HAP-1 (cell line): ENCODE results near the gene RPS6KA2.

Experiments used
- DNase-seq, 2 experiments: peaks; one replicate each; pipeline ENCODE4 v3.0.0-alpha.2; 2016 to 2020; ENCODE audit warnings: low spot score in 2 of 2
- H3K27me3 ChIP-seq: fragments of 250-450 bp; sonication (Bioruptor Pico); 2 replicates; pipeline ENCODE4 v1.5.1; 2020; ENCODE audit warnings: low read depth, mild to moderate bottlenecking, moderate library complexity
- H3K36me3 ChIP-seq: fragments of 250-450 bp; sonication (Bioruptor Pico); replicated peaks from 2 replicates; pipeline ENCODE4 v1.5.1; 2020; ENCODE audit warnings: mild to moderate bottlenecking
- H3K4me1 ChIP-seq: fragments of 250-450 bp; sonication (Bioruptor Pico); 2 replicates; pipeline ENCODE4 v1.5.1; 2020; ENCODE audit warnings: mild to moderate bottlenecking
- H3K4me3 ChIP-seq: fragments of 250-450 bp; sonication (Bioruptor Pico); 2 replicates; pipeline ENCODE4 v1.5.1; 2020; ENCODE audit warnings: mild to moderate bottlenecking, moderate library complexity
- H3K9me3 ChIP-seq: fragments of 250-450 bp; sonication (Bioruptor Pico); 2 replicates; pipeline ENCODE4 v1.5.1; 2020; ENCODE audit warnings: mild to moderate bottlenecking, moderate library complexity
- in situ Hi-C: fragments of 300-500 bp; cut with MboI; formaldehyde crosslinking; loops from 3 replicates; pipeline ENCODE4 v1.14.3; 2020; ENCODE audit warnings: low sequenced_read_pairs, inconsistent platforms, mixed read lengths

Gene RPS6KA2

GRCh38 chr6:166503167-166503744 is 123.8 kb downstream of the RPS6KA2 start:
- Histone ChIP-seq H3K36me3 (no peaks in the 10 kb centered on the region; the same call in 1 of the 2 replicates), H3K4me1 (no peaks in the 10 kb centered on the region), H3K4me3 (no peak overlapping the region), H3K9me3 (no peaks in the 10 kb centered on the region), H3K27me3 (no peaks in the 10 kb centered on the region)
- no peak for DNase-seq
- in situ Hi-C loops, result no loop called here

GRCh38 chr6:166502453-166502852 is 124.6 kb downstream of the RPS6KA2 start:
- no peak overlapping the region for H3K4me3 ChIP-seq
- in situ Hi-C loops, result no loop called here

DNA sequence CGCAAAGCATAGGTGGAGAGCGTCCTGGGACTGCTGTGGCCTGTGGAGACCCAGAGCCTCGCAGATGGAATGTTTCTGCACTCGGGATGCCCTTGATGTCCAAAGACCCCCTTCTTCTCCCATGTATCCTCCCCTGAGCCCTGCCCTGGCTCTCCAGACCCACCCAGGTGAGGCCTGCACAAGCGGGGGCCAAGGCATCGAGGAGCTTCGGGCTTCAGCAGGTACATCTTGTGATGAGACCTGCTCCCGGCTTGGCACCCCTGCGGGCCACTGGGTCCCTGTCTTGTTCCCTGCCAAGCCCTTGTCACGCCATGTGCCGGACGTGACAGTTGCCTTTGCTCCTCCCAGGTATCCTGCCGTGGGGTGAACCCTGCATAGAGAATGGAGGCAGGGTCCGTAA is 125.8 kb downstream of the RPS6KA2 start:
- no peak overlapping the region for H3K4me3 ChIP-seq
- no peaks in the 10 kb centered on the region for H3K4me1 ChIP-seq
- H3K27me3 ChIP-seq, result no peaks in the 10 kb centered on the region
- no peaks in the 10 kb centered on the region; the same call in 1 of the 2 replicates for H3K36me3 ChIP-seq
- H3K9me3 ChIP-seq, result no peaks in the 10 kb centered on the region
- in situ Hi-C loops, result no loop called here
- DNase-seq, result no peak

More at GRCh38 chr6:166502453-166502852, 124.6 kb downstream of the RPS6KA2 start:
- Histone ChIP-seq H3K36me3 (no peaks in the 10 kb centered on the region; the same call in 1 of the 2 replicates), H3K27me3 (no peaks in the 10 kb centered on the region), H3K4me1 (no peaks in the 10 kb centered on the region), H3K9me3 (no peaks in the 10 kb centered on the region)
- no peak for DNase-seq

DNA sequence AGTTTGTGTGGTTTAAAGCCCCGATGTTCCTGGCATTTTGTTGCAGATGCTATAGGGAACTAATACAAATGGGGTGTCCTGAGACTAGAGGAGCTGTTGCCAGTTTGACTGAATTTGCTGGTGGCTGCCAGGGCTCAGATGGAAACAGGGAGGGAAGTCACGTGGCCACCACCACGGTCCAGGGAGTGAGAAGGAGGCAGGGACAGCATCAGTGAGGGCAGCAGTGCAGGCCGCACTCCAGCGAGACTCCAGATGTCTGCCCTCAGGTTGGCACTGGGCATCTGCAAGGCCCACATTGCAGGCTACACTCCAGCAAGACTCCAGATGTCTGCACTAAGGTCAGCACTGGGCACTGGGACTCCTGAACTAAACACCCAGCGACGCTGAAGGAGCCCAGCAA is 126.8 kb downstream of the RPS6KA2 start:
- no peak overlapping the region for H3K4me3 ChIP-seq
- H3K27me3 ChIP-seq, result no peaks in the 10 kb centered on the region
- H3K4me1 ChIP-seq, result no peaks in the 10 kb centered on the region
- no peak for DNase-seq
- in situ Hi-C loops, result no loop called here
- no peaks in the 10 kb centered on the region; the same call in 1 of the 2 replicates for H3K36me3 ChIP-seq
- H3K9me3 ChIP-seq, result no peaks in the 10 kb centered on the region

GRCh38 chr6:166499350-166500163 is 127.5 kb downstream of the RPS6KA2 start:
- no peak overlapping the region for H3K4me3 ChIP-seq
- in situ Hi-C loops, result no loop called here
- no peaks in the 10 kb centered on the region; the same call in 1 of the 2 replicates for H3K36me3 ChIP-seq
- no peaks in the 10 kb centered on the region for H3K27me3 ChIP-seq
- DNase-seq, result no peak
- no peaks in the 10 kb centered on the region for H3K9me3 ChIP-seq
- H3K4me1 ChIP-seq, result no peaks in the 10 kb centered on the region

- Histone ChIP-seq H3K9me3 (no peaks in the 10 kb centered on the region), H3K36me3 (no peaks in the 10 kb centered on the region), H3K27me3 (no peaks in the 10 kb centered on the region), H3K4me1 (no peaks in the 10 kb centered on the region), H3K4me3 (no peak overlapping the region)
- in situ Hi-C loops, result no loop called here
- DNase-seq, result no peak
Observed at GRCh38 chr6:166498661-166499349, 128.2 kb downstream of the RPS6KA2 start.

GRCh38 chr6:166498228-166498627 is 128.8 kb downstream of the RPS6KA2 start:
- in situ Hi-C loops, result no loop called here
- no peaks in the 10 kb centered on the region for H3K27me3 ChIP-seq
- no peaks in the 10 kb centered on the region for H3K36me3 ChIP-seq
- no peak overlapping the region for H3K4me3 ChIP-seq
- H3K9me3 ChIP-seq, result no peaks in the 10 kb centered on the region
- DNase-seq, result no peak
- H3K4me1 ChIP-seq, result no peaks in the 10 kb centered on the region

GRCh38 chr6:166497087-166497899 is 129.8 kb downstream of the RPS6KA2 start:
- Histone ChIP-seq H3K27me3 (no peaks in the 10 kb centered on the region), H3K36me3 (no peaks in the 10 kb centered on the region), H3K4me1 (no peaks in the 10 kb centered on the region), H3K4me3 (no peak overlapping the region), H3K9me3 (no peaks in the 10 kb centered on the region)
- in situ Hi-C loops, result no loop called here
- no peak for DNase-seq

DNA sequence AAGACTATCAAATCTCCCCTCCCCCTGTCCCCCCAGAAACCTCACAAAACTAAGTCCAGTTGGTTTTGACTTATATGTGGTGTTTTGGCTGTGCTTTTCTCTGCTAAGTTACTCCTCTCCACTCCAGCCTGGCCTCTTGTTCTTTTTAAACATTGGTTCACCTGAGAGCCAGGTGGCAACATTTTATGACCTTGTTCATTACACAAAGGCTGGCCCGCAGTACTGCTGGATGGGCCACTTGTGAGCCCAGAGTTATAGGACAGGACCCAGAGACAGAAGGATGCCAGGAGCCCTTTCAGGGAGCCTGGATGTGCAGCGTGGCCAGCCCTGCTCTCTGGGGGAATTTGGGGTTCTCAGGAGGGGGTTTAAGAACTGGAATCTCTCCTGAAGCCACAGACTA is 130.6 kb downstream of the RPS6KA2 start:
- Histone ChIP-seq H3K4me3 (no peak overlapping the region), H3K4me1 (no peaks in the 10 kb centered on the region), H3K36me3 (no peaks in the 10 kb centered on the region), H3K9me3 (no peaks in the 10 kb centered on the region), H3K27me3 (no peaks in the 10 kb centered on the region)
- DNase-seq, result no peak
- in situ Hi-C loops, result no loop called here

DNA sequence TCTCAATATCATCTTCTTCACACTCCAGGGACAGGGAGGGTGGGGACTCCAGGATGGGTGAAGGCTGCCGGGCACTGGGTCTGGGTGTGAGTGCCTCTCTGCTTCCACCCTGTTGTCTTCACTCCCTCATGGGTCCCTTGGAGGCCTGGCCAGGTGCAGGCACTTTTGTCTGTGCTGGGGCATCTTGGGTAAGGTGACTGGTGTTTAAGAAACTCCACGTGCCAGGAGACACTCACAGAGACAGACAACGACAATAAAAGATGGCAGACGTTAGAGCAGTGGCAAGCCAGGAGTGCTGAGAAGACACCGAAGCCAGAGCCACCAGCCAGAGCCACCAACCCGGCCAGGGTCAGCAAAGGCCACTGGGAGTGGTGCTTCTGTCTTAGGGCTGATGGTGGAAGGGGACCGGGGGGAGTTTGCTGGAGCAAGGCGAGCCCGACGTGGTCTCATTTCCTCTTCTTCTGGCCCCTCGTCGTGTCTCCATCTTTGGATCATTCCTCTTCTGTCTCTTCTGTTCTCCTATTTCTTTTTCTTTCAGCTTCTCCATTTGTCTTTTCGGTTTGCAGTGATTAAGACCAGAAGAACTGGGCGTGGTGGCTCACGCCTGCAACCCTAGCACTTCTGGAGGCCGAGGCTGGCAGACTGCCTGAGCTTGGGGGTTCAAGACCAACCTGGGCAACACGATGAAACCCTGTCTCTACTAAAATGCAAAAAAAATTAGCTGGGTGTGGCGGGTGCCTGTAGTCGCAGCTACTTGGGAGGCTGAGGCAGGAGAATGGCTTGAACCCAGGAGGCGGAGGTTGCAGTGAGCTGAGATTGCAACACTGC is 131.3 kb downstream of the RPS6KA2 start:
- no peak for DNase-seq
- Histone ChIP-seq H3K4me1 (no peaks in the 10 kb centered on the region), H3K4me3 (no peak overlapping the region), H3K36me3 (no peaks in the 10 kb centered on the region), H3K27me3 (no peaks in the 10 kb centered on the region), H3K9me3 (no peaks in the 10 kb centered on the region)
- in situ Hi-C loops, result no loop called here

DNA sequence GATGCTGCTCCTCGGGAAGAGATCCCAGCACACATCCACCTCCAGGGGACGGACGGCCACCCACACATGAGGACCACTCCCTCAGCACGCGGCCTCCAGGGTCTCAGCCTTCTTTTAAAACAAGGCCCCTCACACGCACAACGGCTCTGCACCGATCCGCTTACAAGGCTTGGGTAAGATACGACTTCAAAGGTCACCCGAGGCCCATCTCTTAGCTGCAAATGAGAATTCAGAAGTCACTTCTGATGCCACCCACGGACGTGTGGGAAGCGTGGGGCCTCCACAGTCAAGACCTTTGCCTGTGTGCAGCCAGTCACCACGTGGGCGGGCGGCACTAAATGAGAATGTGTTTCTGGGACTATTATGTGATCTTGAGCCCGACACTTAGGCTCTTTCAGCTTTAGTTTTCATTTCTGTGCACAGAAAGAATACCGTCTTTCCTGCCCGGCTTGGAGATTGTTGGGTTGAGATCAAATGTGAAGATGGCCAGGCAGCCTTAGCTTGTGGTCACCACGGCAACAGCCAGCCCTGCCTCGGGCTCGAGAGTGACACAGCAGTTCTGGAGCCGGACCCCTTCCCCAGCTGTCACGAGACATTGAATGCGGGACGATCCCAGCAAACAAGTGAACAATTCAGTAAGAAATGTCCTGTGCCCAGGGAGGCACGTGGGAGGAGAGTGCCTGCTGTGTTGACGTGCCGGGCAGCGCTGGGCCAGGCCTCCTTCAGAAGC is 132.1 kb downstream of the RPS6KA2 start:
- H3K4me1 ChIP-seq, result peaks cover 2% of the 10 kb centered on the region
- no peaks in the 10 kb centered on the region for H3K9me3 ChIP-seq
- no peak overlapping the region for H3K4me3 ChIP-seq
- H3K27me3 ChIP-seq, result no peaks in the 10 kb centered on the region
- in situ Hi-C loops, result no loop called here
- H3K36me3 ChIP-seq, result no peaks in the 10 kb centered on the region
- DNase-seq, result no peak

DNA sequence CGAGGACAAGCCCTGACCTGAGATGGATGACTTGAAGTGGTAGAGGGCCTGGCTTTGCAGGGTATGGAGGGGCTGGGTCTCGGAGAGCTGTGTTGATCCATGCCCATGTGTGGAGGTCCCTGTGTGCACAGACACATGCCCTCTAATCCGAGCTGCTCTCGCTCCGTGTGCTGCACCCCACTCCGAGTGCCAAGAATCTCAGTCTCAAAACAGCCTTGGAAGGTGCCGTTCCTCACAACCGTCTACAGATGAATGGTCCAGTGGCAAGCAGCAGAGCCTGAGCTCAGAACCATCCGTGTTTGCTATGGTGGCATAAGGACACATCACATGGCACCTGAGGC is 133.0 kb downstream of the RPS6KA2 start:
- in situ Hi-C loops, result no loop called here
- Histone ChIP-seq H3K9me3 (no peaks in the 10 kb centered on the region), H3K4me1 (peaks cover 6% of the 10 kb centered on the region), H3K27me3 (no peaks in the 10 kb centered on the region), H3K4me3 (no peak overlapping the region), H3K36me3 (no peaks in the 10 kb centered on the region)
- no peak for DNase-seq
